HG02763 (cell line): ENCODE data around the gene TEX14.

Experiments
- ATAC-seq: cut with Tn5 transposase; IDR thresholded peaks from one replicate; pipeline ENCODE4 v1.9.1; 2021; ENCODE audit warnings: mild to moderate bottlenecking, moderate library complexity; ENCODE audit not compliant: unreplicated experiment

TEX14 gene, protein sequence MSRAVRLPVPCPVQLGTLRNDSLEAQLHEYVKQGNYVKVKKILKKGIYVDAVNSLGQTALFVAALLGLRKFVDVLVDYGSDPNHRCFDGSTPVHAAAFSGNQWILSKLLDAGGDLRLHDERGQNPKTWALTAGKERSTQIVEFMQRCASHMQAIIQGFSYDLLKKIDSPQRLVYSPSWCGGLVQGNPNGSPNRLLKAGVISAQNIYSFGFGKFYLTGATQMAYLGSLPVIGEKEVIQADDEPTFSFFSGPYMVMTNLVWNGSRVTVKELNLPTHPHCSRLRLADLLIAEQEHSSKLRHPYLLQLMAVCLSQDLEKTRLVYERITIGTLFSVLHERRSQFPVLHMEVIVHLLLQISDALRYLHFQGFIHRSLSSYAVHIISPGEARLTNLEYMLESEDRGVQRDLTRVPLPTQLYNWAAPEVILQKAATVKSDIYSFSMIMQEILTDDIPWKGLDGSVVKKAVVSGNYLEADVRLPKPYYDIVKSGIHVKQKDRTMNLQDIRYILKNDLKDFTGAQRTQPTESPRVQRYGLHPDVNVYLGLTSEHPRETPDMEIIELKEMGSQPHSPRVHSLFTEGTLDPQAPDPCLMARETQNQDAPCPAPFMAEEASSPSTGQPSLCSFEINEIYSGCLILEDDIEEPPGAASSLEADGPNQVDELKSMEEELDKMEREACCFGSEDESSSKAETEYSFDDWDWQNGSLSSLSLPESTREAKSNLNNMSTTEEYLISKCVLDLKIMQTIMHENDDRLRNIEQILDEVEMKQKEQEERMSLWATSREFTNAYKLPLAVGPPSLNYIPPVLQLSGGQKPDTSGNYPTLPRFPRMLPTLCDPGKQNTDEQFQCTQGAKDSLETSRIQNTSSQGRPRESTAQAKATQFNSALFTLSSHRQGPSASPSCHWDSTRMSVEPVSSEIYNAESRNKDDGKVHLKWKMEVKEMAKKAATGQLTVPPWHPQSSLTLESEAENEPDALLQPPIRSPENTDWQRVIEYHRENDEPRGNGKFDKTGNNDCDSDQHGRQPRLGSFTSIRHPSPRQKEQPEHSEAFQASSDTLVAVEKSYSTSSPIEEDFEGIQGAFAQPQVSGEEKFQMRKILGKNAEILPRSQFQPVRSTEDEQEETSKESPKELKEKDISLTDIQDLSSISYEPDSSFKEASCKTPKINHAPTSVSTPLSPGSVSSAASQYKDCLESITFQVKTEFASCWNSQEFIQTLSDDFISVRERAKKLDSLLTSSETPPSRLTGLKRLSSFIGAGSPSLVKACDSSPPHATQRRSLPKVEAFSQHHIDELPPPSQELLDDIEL (N-terminal part only)

DNA sequence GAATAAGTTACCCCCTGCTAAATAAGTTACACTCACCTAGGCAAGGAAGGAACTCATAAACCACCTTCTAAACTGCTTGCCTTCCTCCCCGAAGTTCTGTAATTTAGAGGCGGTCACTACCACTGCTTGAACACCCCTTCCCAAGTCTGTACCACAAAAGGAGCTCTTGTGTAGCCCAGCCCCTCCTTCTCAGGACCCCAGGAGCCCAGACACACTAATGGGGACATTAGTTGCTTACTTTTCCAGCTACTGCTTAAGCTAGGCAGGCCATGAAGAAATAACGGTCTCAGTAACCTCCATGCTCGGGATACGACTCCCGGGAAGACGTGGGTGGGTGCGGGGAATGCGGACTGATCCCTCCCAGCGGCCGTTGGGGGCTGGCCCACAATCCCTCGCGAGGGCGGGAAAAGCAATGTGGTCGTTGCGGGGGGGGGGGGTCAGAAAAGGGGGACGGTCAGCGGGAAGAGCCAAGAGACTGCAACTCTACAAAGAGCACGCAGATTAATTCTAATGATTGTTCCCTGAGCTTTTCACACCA, at the start of gene TEX14:
Gene TEX14, minus strand, starts transcription at position 345 of the 538 bp plus-strand sequence. CDS start 40,044 bp downstream, outside the sequence.
- no peak for ATAC-seq

DNA sequence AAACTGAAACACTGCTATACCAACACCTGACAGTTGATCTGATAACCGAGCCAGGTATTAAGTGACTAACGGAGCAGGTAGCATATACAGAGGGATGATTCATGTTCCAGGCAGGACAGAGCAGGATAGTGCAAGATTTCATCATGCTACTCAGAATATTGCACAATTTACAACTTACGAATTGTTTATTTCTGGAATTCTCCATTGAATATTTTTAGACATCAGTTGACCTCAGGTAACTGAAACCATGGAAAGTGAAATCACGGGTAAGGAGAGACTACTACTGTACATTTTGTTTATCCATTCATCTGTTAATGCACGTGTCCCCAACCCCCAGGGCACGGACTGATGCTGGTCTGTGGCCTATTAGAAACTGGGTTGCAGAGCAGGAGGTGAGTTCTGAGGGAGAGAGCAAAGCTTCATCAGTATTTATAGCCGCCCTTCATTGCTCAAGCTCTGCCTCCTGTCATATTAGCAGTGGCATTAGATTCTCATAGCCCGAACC, 49.3 kb upstream of the TEX14 start:
- ATAC-seq = no peak

DNA sequence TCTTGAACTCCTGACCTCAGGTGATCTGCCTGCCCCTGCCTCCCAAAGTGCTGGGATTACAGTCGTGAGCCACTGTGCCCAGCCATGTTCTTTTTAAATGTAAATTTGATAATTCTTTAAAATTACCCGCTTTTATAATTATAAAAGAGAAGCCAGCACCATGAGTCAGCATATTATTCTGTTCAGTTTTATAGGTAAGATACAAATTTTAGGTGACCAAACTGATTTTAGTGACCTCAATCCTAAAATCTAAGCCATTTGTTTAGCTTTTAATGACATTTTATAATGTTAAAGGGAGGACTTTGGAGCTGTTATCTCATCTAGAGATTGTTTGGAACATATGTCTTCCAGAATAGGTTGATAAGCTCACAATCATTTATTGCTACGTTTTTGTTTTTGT, 43.0 kb upstream of the TEX14 start:
- ATAC-seq = no peak

DNA sequence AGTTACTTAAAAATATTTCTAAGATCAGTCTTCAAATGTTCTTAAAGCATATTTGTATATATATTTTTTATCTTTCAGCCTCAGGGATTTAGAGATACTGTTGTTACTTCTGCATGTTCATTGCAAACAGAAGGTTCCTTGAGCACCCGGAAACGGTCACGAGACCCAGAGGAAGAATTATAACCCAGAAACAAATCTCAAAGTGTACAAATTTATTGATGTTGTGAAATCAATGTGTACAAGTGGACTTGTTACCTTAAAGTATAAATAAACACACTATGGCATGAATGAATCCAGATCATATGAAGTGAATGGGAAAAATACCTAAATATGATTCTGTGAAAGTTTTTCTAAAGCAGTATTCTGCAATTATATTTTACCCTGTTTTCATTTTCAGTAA, 42.2 kb upstream of the TEX14 start:
- ATAC-seq = no peak

DNA sequence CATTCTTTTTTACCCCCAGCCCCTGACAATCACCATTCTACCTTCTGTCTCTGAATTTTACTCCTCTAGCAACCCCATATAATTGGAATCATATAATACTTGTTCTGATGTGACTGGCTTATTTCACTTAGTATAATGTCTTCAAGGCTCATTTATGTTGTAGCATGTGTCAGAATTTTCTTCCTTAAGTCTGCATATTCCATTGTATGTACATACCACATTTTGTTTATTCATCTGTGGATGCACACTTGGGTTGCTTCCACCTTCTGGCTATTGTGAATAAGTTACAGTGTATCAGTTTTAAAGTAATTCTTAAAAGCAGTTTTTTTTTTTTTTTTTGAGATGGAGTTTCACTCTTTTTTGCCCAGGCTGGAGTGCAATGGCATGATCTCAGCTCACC, 39.1 kb upstream of the TEX14 start:
- ATAC-seq = no peak

DNA sequence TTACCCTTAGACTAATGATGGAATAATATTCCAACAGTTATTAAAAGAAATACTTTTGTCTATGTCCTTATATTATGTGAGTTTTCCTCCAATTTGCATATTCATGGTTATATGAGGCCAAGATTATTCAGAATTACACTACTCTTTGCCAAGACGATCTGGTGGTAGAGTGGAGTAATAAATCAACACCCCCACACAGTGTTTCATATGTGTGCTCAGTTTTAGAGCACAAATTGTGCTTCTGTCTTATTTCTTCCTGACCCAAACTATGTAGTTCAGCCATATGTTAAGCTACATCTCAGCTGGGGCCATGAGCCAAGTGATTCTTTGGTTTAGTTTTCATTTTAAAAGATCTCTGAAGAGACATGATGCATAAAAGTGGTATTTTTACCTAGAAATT, 37.0 kb upstream of the TEX14 start:
- ATAC-seq = no peak

DNA sequence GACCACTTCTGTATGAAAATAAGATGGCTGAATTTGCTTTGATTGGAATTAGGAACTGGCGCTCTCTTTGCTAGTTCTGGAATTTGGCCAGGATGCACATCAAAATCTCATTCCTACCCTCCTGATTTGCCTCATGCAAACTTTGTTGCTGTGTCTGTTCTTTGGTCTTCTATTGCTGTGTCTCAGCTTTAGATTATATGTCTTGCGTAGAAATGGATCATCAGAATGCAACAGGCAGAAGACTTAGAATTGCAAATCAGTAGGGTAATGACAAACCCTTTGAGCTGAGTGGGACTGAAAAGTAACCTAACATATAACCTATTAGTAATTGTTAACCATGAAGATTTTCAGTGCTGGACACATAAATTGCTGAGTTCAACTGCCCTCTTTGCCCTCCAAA, 30.9 kb upstream of the TEX14 start:
- ATAC-seq = no peak

DNA sequence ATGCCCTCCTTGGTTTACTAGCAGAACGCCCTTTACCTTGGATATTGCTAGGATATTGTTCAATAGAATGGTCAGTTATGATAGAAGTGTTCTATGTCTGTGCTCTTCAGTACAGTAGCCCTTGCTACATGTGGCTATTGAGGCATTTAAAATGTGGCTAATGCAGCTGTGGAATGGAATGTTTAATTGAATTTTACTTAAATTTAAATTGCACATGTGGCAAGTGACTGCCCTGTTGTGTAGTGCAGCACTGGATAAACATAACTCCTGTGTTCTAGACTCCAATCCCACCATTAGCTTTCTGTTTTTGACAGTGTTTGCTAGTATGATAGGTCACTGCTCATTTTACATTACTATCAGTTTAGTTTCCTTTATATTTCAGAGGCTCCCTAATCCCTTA, 30.4 kb upstream of the TEX14 start:
- no peak for ATAC-seq

DNA sequence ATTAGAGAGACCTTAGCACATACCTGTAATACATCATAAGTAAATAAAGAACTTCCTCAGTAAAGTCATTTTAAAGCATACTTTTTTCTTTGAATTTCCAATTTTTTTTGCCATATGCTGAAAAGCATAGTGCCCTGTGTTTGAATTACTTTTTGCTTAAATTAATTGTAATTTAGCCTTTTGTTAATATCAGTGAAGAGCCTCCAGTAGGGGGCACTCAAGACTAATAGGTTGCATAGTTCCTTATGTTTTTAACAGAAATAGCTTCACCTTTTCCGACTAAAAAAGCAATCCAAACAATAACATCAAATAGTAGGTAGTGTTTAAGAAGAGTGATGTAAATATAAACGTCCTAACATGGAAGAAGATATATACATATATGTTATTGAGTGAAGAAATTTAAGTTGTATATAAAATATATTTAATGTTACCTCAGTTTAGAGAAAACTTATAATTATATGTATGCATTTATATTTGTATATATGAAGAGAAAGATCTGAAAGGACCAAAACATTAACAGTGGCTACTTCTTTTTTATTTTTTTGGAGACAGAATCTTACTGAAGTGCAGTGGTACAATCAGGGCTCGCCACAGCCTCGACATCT, 19.2 kb upstream of the TEX14 start:
- no peak for ATAC-seq

DNA sequence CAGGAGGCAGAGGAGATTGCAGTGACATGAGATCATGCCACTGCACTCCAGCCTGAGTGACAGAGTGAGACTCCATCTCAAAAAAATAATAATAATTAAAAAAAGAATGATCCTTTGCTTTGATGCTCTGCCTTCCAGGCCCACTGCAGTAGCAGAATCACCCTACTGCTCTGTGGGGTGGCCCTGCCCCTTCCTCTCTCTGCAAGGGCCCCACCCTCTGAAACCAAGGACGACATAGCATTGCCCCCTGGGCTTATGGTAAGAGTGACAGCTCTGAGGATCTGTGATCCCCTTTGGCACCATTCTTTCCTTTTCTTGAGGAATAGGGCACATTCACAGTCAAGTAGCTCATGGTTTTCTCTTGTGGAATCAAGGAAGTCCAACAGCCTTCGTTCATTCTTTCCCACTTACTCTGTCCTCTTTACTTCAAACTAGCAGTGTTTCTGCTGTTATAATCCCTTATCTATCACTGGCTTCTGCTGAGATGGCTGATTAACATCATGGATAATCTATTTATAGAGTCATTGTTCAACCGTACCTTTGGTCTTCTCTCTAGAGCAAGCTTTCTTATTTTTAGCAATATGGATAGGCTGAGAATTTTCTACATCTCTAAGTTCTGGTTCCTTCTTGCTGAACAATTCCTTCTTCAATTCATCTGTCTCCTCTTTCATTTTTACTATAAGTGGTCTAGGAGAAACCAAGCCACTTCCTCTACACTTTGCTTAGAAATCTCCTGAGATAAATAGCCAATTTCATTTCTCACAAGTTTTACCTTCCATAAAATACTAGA, 14.7 kb upstream of the TEX14 start:
- ATAC-seq = no peak

DNA sequence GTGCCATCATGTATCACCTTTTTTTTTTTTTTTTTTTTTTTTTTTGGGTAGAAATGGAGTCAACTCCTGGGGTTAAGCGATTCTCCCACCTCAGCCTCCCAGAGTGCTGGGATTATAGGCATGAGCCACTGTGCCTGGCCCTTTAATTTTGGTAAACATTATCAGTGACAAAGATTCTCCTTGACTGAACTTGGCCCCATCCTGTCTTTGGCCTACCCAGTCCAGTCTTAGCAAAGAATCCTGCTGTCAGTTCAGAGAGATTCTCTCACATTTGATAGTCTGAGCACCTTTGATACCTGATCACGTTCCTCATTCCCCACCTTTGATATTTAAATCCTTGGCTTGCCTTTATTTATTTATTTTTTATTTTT, 12.1 kb upstream of the TEX14 start:
- no peak for ATAC-seq

DNA sequence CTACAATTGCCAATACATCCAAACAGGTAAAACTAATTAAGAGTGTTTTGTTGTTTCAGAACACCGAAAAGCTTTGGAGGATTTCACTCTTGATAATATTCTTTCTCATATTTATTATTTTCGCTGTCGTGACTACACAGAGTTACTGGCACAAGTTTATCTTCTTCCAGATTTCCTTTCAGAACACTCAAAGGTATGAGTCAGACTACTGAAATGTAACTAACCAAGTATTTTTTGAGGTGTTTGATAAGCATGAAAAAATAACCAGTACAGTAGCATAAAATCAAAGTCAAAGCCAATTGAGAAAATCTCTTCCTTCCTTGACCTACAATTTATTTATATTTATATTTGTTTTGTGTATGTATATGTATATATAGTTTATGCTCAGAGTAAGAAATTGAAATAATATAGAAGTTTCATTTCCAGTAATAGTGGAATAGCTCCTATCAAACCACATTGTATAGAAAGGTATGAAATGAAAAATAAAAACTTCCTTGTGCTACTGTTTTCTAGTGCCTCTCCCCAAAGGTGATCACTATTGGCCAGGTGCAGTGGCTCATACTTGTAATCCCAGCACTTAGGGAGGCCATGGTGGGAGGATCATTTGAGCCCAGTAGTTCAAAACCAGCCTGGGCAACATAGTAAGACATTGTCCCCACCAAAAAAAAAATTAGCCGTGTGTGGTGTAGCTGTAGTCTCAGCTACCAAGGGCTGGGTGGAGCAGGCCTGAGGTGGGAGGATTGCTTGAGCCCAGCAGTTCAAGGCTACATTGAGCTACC, 11.5 kb upstream of the TEX14 start:
- ATAC-seq = no peak

DNA sequence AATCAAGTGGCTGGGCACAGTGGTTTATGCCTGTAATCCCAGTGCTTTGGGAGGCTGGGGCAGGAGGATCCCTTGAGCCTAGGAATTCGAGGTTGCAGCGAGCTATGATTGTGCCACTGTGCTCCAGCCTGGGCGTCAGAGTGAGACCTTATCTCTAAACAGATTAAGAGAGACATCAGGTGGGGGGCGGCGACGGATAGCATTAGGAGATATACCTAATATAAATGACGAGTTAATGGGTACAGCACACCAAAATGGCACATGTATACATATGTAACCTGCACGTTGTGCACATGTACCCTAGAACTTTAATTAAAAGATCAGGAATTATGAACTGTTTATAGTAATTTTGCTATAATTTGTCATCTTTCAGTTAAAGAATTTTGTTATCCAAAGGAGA, 10.9 kb upstream of the TEX14 start:
- ATAC-seq = no peak

DNA sequence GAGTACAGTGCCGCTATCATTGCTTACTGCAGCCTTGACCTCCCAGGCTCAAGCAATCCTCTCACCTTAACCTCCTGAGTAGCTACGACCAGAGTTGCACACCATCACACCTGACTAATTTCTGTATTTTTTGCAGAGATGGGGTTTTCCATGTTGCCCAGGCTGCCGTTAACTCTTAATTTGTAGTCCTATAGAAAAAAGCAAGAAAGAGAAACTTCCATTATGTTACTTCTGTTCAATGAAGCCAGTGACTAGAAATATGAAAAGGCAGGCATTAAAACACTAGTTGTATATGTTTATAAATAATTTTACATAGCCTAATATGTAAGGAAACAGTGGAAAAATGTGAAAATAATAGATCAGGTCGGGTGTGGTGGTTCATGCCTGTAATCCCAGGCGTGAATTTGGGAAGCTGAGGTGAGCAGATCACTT, 10.2 kb upstream of the TEX14 start:
- ATAC-seq = no peak

DNA sequence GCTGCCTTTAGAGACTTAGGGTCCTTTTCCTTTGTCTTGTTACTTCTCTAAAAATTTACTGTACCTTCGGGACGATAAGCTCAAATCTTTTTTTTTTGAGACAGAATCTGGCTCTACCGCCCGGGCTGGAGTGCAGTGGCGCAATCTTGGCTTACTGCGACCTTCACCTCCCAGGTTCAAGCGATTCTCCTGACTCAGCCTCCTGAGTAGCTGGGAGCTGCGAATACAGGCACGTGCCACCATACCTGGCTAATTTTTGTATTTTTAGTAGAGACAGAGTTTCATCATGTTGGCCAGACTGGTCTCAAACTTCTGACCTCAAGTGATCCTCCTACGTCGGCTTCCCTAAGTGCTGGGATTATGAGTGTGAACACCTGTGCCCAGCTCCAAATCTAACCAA, 7.9 kb upstream of the TEX14 start:
- ATAC-seq = no peak

DNA sequence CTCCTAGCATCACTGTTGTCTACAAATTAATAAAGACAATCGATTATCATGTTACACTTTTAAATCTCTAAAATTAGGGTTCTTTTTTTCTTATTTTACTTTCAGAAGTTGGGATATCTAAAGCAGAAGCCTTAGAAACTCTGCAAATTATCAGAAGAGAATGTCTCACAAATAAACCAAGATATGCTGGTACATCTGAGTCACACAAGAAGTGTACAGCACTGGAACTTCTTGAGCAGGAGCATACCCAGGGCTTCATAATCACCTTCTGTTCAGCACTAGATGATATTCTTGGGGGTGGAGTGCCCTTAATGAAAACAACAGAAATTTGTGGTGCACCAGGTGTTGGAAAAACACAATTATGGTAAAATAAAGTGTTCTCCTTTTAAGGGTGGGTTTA, 3.0 kb upstream of the TEX14 start:
- ATAC-seq = no peak

DNA sequence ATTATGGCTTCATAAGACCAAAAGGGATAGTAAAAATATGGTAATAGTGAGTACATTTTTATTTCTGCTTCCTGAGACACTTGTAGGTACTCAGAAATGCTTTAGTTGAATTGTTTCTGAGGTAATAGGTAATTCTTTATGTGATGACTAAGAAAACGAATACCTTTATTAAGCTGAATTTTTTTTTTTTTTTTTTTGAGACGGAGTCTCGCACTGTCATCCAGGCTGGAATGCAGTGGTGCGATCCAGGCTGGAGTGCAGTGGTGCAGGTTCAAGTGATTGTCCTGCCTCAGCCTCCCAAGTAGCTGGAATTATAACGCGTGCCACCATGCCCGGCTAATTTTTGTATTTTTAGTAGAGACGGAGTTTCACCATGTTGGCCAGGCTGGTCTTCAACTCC, 2.5 kb upstream of the TEX14 start:
- ATAC-seq = no peak

DNA sequence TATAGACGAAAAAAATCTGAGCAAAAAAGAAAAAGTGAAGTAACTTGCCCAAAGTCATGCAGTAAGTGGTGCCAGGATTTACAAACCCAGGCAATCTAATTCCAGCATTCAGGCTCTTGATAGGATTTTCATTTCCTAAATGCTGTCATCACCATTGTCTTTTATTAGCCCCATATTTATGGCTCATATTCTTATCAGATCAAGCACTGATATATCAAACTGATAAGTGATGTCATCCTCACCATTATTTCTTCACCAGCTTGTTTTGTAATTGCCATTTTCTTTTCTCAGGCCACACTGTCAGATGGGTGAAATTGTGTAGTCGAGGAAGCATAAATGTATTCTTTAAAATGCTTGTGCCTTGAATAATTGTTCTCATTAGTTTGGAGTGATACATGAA, 1.9 kb upstream of the TEX14 start:
- no peak for ATAC-seq

DNA sequence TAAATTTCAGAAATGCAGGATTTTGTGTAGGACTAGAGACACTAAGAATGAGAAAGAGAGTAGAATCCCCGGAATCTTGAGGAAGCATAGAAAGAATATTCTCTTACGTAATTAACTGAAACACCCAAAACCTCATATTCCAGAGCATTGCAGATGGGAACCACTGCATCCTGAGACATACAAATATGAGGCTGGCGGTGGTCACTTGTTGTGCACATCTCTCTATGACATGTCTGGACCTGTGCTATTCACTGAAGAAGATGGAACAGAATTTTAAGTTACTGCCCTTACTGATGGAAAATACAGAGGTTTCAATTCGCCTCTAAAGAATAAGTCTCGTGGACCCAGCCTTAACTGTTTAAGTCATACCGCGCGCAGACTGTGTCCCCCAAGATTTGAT, 1.4 kb upstream of the TEX14 start:
- no peak for ATAC-seq
